Measurements from ENCODE around the gene CCDC180.
"Not testable (repeated sequence)": the region's sequence is repeated elsewhere in the genome, so short reads cannot be mapped to it uniquely, and the experiment has no call there.

The CCDC180 gene

GRCh38 chr9:97307500-97308163, at the start of gene CCDC180:
CCDC180 (plus strand) TSS chr9:97307659; CDS start chr9:97308064, 405 bp downstream.
- in situ Hi-C loops (cut with HindIII; ENCODE audit: low sequenced_read_pairs), result no loop called here

GRCh38 chr9:97259834-97260514, 47.5 kb upstream of the CCDC180 start:
- in situ Hi-C loops (cut with HindIII; ENCODE audit: low sequenced_read_pairs), result not testable (repeated sequence)

- in situ Hi-C loops (cut with HindIII; ENCODE audit: low sequenced_read_pairs), result no loop called here
These were observed 36.2 kb upstream of the CCDC180 start for GRCh38 chr9:97271292-97271691.

GRCh38 chr9:97272072-97272471, 35.4 kb upstream of the CCDC180 start:
- in situ Hi-C loops (cut with HindIII; ENCODE audit: low sequenced_read_pairs), result no loop called here

GRCh38 chr9:97276310-97276852, 31.1 kb upstream of the CCDC180 start:
- in situ Hi-C loops (cut with HindIII; ENCODE audit: low sequenced_read_pairs), result no loop called here

- in situ Hi-C loops (cut with HindIII; ENCODE audit: low sequenced_read_pairs), result no loop called here
These were observed 29.5 kb upstream of the CCDC180 start for GRCh38 chr9:97277953-97278352.

GRCh38 chr9:97280755-97281330, 26.6 kb upstream of the CCDC180 start:
- in situ Hi-C loops (cut with HindIII; ENCODE audit: low sequenced_read_pairs), result no loop called here

GRCh38 chr9:97283768-97284167, 23.7 kb upstream of the CCDC180 start:
- in situ Hi-C loops (cut with HindIII; ENCODE audit: low sequenced_read_pairs), result no loop called here

GRCh38 chr9:97284798-97285197, 22.7 kb upstream of the CCDC180 start:
- in situ Hi-C loops (cut with HindIII; ENCODE audit: low sequenced_read_pairs), result no loop called here

- in situ Hi-C loops (cut with HindIII; ENCODE audit: low sequenced_read_pairs), result no loop called here
These were observed 15.3 kb upstream of the CCDC180 start for GRCh38 chr9:97292200-97292599.

GRCh38 chr9:97293207-97293721, 14.2 kb upstream of the CCDC180 start:
- in situ Hi-C loops (cut with HindIII; ENCODE audit: low sequenced_read_pairs), result no loop called here

GRCh38 chr9:97293818-97294217, 13.6 kb upstream of the CCDC180 start:
- in situ Hi-C loops (cut with HindIII; ENCODE audit: low sequenced_read_pairs), result no loop called here

- in situ Hi-C loops (cut with HindIII; ENCODE audit: low sequenced_read_pairs), result no loop called here
These were observed 9.6 kb upstream of the CCDC180 start for GRCh38 chr9:97297889-97298288.

- in situ Hi-C loops (cut with HindIII; ENCODE audit: low sequenced_read_pairs), result no loop called here
These were observed 7.5 kb upstream of the CCDC180 start for GRCh38 chr9:97299809-97300414.

- in situ Hi-C loops (cut with HindIII; ENCODE audit: low sequenced_read_pairs), result no loop called here
These were observed 6.9 kb upstream of the CCDC180 start for GRCh38 chr9:97300586-97300985.

- in situ Hi-C loops (cut with HindIII; ENCODE audit: low sequenced_read_pairs), result no loop called here
These were observed 5.5 kb upstream of the CCDC180 start for GRCh38 chr9:97301974-97302373.

GRCh38 chr9:97304586-97304985, 2.9 kb upstream of the CCDC180 start:
- in situ Hi-C loops (cut with HindIII; ENCODE audit: low sequenced_read_pairs), result no loop called here

- in situ Hi-C loops (cut with HindIII; ENCODE audit: low sequenced_read_pairs), result no loop called here
These were observed 1.8 kb upstream of the CCDC180 start for GRCh38 chr9:97305501-97306298.

GRCh38 chr9:97307091-97307490, 368 bp upstream of the CCDC180 start:
- in situ Hi-C loops (cut with HindIII; ENCODE audit: low sequenced_read_pairs), result no loop called here

GRCh38 chr9:97309260-97309659, 1.8 kb downstream of the CCDC180 start:
- in situ Hi-C loops (cut with HindIII; ENCODE audit: low sequenced_read_pairs), result no loop called here
